LNCaP clone FGC (cell line): ENCODE results near the gene TRDMT1.

Experiments used
- DNase-seq: peaks from one replicate; pipeline ENCODE4 v3.0.0-alpha.2; 2011; ENCODE audit warnings: low read depth
- H3K4me3 ChIP-seq: 2 replicates; pipeline ENCODE4 v1.5.1; 2011; ENCODE audit warnings: mild to moderate bottlenecking, low read depth, low read length, control low read depth
- CTCF ChIP-seq: IDR thresholded peaks from 2 replicates; pipeline ENCODE4 v1.5.1; 2012; ENCODE audit warnings: mild to moderate bottlenecking; ENCODE audit not compliant: control insufficient read depth, insufficient read depth; ENCODE audit errors: extremely low read depth

The TRDMT1 gene

GRCh38 chr10:17109475-17110207 is 91.8 kb downstream of the TRDMT1 start:
- no peak for DNase-seq
- no peak overlapping the region for H3K4me3 ChIP-seq
- TF ChIP-seq CTCF: no peak

GRCh38 chr10:17109046-17109445 is 92.4 kb downstream of the TRDMT1 start:
- no peak for TF ChIP-seq CTCF
- H3K4me3 ChIP-seq: no peak overlapping the region
- DNase-seq: no peak

- no peak for DNase-seq
- H3K4me3 ChIP-seq: no peak overlapping the region
- TF ChIP-seq CTCF: no peak
These were observed 94.5 kb downstream of the TRDMT1 start for GRCh38 chr10:17106991-17107390.

- no peak for TF ChIP-seq CTCF
- H3K4me3 ChIP-seq: no peak overlapping the region
- no peak for DNase-seq
These were observed 99.6 kb downstream of the TRDMT1 start for GRCh38 chr10:17101910-17102266.

GRCh38 chr10:17101257-17101909 is 100.1 kb downstream of the TRDMT1 start:
- DNase-seq: no peak
- no peak for TF ChIP-seq CTCF
- no peak overlapping the region for H3K4me3 ChIP-seq

GRCh38 chr10:17100586-17100985 is 100.9 kb downstream of the TRDMT1 start:
- no peak overlapping the region for H3K4me3 ChIP-seq
- no peak for TF ChIP-seq CTCF
- no peak for DNase-seq
